Measurements from ENCODE around the gene CHAMP1.

Gene CHAMP1

DNA sequence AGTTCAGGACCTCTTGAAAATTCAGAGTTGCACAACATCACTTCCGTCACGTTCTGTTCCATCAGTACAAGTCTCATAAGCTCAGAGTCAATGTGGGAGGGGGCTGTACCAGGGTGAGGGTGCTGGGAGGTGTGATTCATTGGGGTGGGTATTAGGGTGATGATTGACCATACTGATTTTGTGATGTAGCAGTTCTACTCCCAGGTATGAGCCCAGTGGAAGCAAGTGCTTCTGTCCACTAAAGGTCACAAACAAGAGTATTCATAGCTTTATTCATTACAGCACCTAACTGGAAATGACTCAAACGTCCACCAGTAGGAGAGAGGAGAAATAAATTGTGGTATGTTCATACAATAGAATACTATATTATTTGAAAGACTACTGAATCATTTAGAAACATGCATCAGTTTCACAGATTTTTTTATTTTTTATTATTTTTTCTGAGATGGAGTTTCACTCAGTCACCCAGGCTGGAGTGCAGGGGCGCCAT, 45.0 kb upstream of the CHAMP1 start:
- H2AFZ ChIP-seq: no peak overlapping the region
- no peaks in the 10 kb centered on the region for H3K36me3 ChIP-seq (ENCODE audit: control insufficient read depth, insufficient read depth, low read length)
- no peak overlapping the region for H3K9ac ChIP-seq
- H3K4me3 ChIP-seq (ENCODE audit: low read depth, low read length): no peak overlapping the region
- no peak overlapping the region for H3K4me2 ChIP-seq (ENCODE audit: low read length)
- no peak overlapping the region for H3K27ac ChIP-seq
- TF ChIP-seq, protein P1, sequence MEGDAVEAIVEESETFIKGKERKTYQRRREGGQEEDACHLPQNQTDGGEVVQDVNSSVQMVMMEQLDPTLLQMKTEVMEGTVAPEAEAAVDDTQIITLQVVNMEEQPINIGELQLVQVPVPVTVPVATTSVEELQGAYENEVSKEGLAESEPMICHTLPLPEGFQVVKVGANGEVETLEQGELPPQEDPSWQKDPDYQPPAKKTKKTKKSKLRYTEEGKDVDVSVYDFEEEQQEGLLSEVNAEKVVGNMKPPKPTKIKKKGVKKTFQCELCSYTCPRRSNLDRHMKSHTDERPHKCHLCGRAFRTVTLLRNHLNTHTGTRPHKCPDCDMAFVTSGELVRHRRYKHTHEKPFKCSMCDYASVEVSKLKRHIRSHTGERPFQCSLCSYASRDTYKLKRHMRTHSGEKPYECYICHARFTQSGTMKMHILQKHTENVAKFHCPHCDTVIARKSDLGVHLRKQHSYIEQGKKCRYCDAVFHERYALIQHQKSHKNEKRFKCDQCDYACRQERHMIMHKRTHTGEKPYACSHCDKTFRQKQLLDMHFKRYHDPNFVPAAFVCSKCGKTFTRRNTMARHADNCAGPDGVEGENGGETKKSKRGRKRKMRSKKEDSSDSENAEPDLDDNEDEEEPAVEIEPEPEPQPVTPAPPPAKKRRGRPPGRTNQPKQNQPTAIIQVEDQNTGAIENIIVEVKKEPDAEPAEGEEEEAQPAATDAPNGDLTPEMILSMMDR (IDR thresholded peaks at IDR 0.05): no peak
- no peaks in the 10 kb centered on the region for H3K4me1 ChIP-seq
- H3K79me2 ChIP-seq: no peaks in the 10 kb centered on the region
- H3K9me3 ChIP-seq (ENCODE audit: control insufficient read depth, low read length): no peaks in the 10 kb centered on the region
- H3K27me3 ChIP-seq (ENCODE audit: control insufficient read depth, insufficient read depth, low read length): no peaks in the 10 kb centered on the region

DNA sequence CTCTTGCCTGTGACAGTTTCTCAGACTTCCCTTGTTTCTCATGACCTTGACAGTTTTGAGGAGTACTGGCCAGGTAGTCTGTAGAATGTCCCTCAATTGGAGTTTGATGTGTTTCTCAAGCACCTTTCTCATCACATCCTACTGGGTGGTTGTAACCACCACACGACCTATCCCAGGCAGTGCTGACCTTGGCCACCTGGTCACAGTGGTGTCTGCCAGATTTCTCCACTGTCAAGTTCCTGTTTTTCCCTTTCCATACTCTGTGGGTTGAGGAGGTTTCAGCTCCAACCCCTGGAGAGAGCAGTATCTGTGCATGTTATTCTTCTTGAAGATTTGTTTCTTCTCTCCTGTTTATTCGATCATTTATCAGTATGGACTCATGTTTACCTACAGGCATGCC, 41.3 kb upstream of the CHAMP1 start:
- H3K36me3 ChIP-seq (ENCODE audit: control insufficient read depth, insufficient read depth, low read length): no peaks in the 10 kb centered on the region
- TF ChIP-seq, protein P1 (IDR thresholded peaks at IDR 0.05): no peak

DNA sequence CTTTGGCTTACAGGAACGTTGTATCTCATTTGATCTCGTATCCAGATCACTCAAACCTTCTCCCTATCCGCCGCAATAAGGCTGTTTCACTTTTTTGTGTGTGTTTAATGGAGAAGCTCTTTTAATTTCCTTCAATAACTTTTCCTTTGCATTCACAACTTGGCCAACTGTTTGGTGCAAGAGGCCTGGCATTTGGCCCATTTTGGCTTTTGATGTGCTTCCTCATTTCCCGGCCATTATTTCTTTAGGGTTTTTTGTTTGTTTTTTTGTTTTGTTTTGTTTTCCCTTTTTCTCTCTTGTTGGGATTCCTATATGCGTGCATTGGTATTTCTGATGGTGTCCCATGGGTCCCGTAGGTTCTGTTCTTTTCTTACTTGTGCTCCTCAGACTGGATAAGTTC, 39.0 kb upstream of the CHAMP1 start:
- Histone ChIP-seq H3K27me3 (ENCODE audit: control insufficient read depth, insufficient read depth, low read length) (no peaks in the 10 kb centered on the region), H2AFZ (no peak overlapping the region), H3K36me3 (ENCODE audit: control insufficient read depth, insufficient read depth, low read length) (no peaks in the 10 kb centered on the region), H3K79me2 (no peaks in the 10 kb centered on the region), H3K27ac (no peak overlapping the region), H3K4me3 (ENCODE audit: low read depth, low read length) (no peak overlapping the region), H3K9me3 (ENCODE audit: control insufficient read depth, low read length) (no peaks in the 10 kb centered on the region), H3K9ac (no peak overlapping the region), H3K4me2 (ENCODE audit: low read length) (no peak overlapping the region), H3K4me1 (peaks cover 3% of the 10 kb centered on the region)
- TF ChIP-seq, protein P1 (IDR thresholded peaks at IDR 0.05): no peak

More for the DNA sequence above, 41.3 kb upstream of the CHAMP1 start:
- Histone ChIP-seq H2AFZ (no peak overlapping the region), H3K4me2 (ENCODE audit: low read length) (no peak overlapping the region), H3K9me3 (ENCODE audit: control insufficient read depth, low read length) (no peaks in the 10 kb centered on the region), H3K27ac (no peak overlapping the region), H3K4me1 (no peaks in the 10 kb centered on the region), H3K9ac (no peak overlapping the region), H3K79me2 (no peaks in the 10 kb centered on the region), H3K27me3 (ENCODE audit: control insufficient read depth, insufficient read depth, low read length) (no peaks in the 10 kb centered on the region), H3K4me3 (ENCODE audit: low read depth, low read length) (no peak overlapping the region)

DNA sequence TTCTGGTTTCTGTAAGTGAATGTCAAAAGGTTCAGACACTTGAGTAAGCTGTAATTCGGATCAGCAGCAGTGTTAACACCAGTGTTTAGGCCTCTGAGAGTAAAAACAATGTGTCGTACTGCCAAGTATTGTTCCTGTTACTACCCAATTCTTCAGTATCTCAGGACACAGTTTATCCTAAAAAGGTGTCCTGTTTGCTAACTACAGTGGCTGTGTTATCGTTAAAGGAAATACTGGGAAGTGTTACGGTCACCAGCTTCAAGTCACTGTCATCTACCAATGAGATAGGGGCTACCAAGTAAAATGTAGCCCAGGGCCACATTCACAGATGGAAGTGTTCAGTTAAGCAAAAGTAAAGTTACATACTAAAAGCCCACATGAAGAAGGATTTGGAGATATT, 35.2 kb upstream of the CHAMP1 start:
- no peaks in the 10 kb centered on the region for H3K79me2 ChIP-seq
- no peaks in the 10 kb centered on the region for H3K9me3 ChIP-seq (ENCODE audit: control insufficient read depth, low read length)
- TF ChIP-seq, protein P1 (IDR thresholded peaks at IDR 0.05): no peak
- no peak overlapping the region for H3K9ac ChIP-seq
- H3K27ac ChIP-seq: no peak overlapping the region
- H2AFZ ChIP-seq: no peak overlapping the region
- H3K36me3 ChIP-seq (ENCODE audit: control insufficient read depth, insufficient read depth, low read length): no peaks in the 10 kb centered on the region
- H3K4me1 ChIP-seq: peaks cover 3% of the 10 kb centered on the region
- no peak overlapping the region for H3K4me2 ChIP-seq (ENCODE audit: low read length)
- H3K4me3 ChIP-seq (ENCODE audit: low read depth, low read length): no peak overlapping the region
- no peaks in the 10 kb centered on the region for H3K27me3 ChIP-seq (ENCODE audit: control insufficient read depth, insufficient read depth, low read length)

DNA sequence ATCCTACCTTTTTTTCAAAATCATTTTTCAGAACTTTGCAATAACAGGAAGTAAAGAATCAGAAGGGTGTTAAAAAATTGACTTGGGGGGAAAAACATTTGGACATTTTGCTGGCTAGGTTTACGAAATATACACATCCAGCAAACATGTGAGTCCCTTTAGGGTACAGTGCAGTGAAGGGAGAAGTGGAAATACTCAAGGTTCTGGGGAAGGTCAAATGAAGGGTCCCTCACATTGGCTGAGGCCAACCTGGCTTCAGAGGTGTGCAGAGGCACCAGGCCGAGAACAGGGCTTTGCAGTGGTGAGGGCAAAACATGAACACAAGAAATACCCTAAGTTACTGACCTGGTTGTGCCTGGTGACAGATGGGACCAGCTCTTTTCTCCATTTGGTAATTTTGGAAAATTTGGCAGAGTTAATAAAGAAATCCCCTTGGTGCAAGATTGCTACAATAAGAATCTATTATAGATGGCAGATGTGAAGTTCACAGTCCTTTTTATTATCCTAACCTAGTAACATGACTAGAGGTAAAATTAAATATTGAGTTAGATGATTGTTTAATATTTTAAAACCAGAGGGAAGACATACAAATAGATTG, 34.4 kb upstream of the CHAMP1 start:
- Histone ChIP-seq H3K79me2 (no peaks in the 10 kb centered on the region), H3K27me3 (ENCODE audit: control insufficient read depth, insufficient read depth, low read length) (no peaks in the 10 kb centered on the region), H2AFZ (no peak overlapping the region), H3K4me3 (ENCODE audit: low read depth, low read length) (peak overlapping the region; percentile 91), H3K27ac (peak overlapping the region; percentile 96), H3K36me3 (ENCODE audit: control insufficient read depth, insufficient read depth, low read length) (no peaks in the 10 kb centered on the region), H3K4me1 (peaks cover 3% of the 10 kb centered on the region), H3K9me3 (ENCODE audit: control insufficient read depth, low read length) (no peaks in the 10 kb centered on the region), H3K4me2 (ENCODE audit: low read length) (no peak overlapping the region), H3K9ac (no peak overlapping the region)
- TF ChIP-seq, protein P1 (IDR thresholded peaks at IDR 0.05): no peak
